Measurements from ENCODE around the gene SREBF2.

Gene SREBF2

DNA sequence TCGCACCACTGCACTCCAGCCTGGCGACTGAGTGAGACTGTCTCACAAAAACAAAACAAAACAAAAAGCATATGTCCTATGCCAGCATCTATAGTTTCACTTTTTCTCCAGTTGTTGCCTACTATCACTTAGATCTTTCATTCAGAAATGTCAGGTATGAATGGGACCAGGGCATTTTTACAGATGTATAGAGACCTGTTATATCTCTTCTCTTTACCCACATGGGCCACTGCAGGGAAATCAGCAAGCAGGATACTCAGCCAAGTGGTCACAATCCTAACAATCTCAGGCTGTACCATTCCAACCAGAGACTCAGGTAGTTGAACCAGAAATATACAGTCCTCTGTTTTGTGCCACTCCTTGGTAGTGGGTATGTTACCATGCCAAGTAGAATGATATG lies 16.0 kb upstream of the SREBF2 start:
- H3K27ac ChIP-seq, result no peak overlapping the region
- H3K36me3 ChIP-seq (ENCODE audit: insufficient read depth, low read length), result peaks cover 6% of the 10 kb centered on the region; the same call in 1 of the 2 replicates
- H3K9ac ChIP-seq (ENCODE audit: insufficient read length), result no peak overlapping the region
- H3K9me3 ChIP-seq (ENCODE audit: low read depth, low read length), result no peaks in the 10 kb centered on the region
- TF ChIP-seq EZH2 (IDR thresholded peaks at IDR 0.05) (no peak), FOXP2 (optimal IDR thresholded peaks at IDR 0.05; ENCODE audit: control extremely low read depth, extremely low read length, insufficient read depth) (no peak), POLR2AphosphoS5 (IDR thresholded peaks at IDR 0.05; ENCODE audit: borderline replicate concordance, low read depth, low read length) (no peak)
- DNase-seq (ENCODE audit: low read depth, low spot score), result no peak
- H3K4me3 ChIP-seq, result no peak overlapping the region

DNA sequence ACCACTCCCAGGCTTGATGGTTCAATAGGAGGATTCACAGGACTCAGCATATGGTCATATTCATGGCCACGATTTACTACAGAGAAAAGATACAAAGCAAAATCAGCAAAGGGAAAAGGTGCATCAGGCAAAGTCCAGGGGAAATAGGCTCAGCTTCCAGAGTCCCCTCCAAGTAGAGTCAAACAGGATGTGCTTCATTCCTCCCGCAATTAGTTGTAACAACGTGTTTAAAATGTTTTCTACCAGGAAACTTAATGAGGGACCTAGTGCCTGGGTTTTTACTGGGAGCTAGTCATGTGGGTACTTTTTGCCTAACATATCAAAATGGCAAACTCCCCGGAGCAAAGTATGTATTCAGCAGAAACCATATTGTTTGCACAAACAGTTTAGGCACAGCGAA lies 14.9 kb upstream of the SREBF2 start:
- no peak overlapping the region for H3K4me3 ChIP-seq
- DNase-seq (ENCODE audit: low read depth, low spot score), result no peak
- H3K9me3 ChIP-seq (ENCODE audit: low read depth, low read length), result no peaks in the 10 kb centered on the region
- H3K27ac ChIP-seq, result no peak overlapping the region
- H3K9ac ChIP-seq (ENCODE audit: insufficient read length), result no peak overlapping the region
- peaks cover 6% of the 10 kb centered on the region; the same call in 1 of the 2 replicates for H3K36me3 ChIP-seq (ENCODE audit: insufficient read depth, low read length)
- TF ChIP-seq POLR2AphosphoS5 (IDR thresholded peaks at IDR 0.05; ENCODE audit: borderline replicate concordance, low read depth, low read length) (no peak), EZH2 (IDR thresholded peaks at IDR 0.05) (no peak), FOXP2 (optimal IDR thresholded peaks at IDR 0.05; ENCODE audit: control extremely low read depth, extremely low read length, insufficient read depth) (no peak)

DNA sequence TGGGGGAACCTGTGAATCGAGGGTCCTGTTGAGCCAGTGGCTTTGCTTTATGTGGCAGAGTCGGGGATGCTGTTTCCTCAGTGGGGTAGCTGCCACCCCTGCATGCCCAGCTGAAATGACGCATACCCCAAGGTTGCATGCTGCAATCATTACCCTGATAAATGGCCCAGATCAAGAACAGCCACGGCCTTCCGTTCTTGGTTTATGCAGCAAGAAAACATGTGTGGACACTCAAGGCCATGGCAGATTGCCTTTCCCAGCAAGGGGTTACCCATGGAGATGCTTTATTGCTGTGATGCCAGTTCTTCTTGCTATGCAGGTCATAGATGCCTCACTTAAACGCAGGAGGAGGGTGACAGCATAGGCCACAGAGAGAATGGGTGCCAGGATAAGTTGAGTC lies 14.3 kb upstream of the SREBF2 start:
- Histone ChIP-seq H3K4me3 (no peak overlapping the region), H3K36me3 (ENCODE audit: insufficient read depth, low read length) (peaks cover under 1% of the 10 kb centered on the region; the same call in 1 of the 2 replicates), H3K9ac (ENCODE audit: insufficient read length) (no peak overlapping the region), H3K9me3 (ENCODE audit: low read depth, low read length) (no peaks in the 10 kb centered on the region), H3K27ac (no peak overlapping the region)
- DNase-seq (ENCODE audit: low read depth, low spot score), result no peak
- TF ChIP-seq POLR2AphosphoS5 (IDR thresholded peaks at IDR 0.05; ENCODE audit: borderline replicate concordance, low read depth, low read length) (no peak), EZH2 (IDR thresholded peaks at IDR 0.05) (no peak), FOXP2 (optimal IDR thresholded peaks at IDR 0.05; ENCODE audit: control extremely low read depth, extremely low read length, insufficient read depth) (no peak)

DNA sequence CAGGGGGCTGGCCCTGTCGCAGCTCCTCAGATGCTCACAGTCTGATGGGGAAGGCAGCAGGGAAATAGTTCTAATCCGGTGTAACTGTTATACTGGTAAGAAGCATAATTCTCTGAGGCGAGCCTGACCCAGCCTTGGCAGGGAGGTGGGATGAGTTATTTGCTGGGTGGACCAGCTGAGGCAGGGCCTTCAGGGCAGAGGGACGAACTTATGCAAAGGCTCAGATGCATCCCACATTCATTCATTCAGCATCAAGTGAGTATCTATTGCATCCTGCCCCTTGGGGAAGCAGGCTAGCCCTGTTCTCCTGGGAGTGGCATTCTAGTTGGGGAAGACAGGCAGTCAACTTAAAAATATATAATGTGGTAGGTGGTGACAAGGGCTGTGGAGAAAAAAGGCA lies 13.6 kb upstream of the SREBF2 start:
- Histone ChIP-seq H3K4me3 (no peak overlapping the region), H3K36me3 (ENCODE audit: insufficient read depth, low read length) (no peaks in the 10 kb centered on the region; the same call in 1 of the 2 replicates), H3K9ac (ENCODE audit: insufficient read length) (no peak overlapping the region), H3K9me3 (ENCODE audit: low read depth, low read length) (no peaks in the 10 kb centered on the region), H3K27ac (no peak overlapping the region)
- TF ChIP-seq FOXP2 (optimal IDR thresholded peaks at IDR 0.05; ENCODE audit: control extremely low read depth, extremely low read length, insufficient read depth) (no peak), EZH2 (IDR thresholded peaks at IDR 0.05) (no peak), POLR2AphosphoS5 (IDR thresholded peaks at IDR 0.05; ENCODE audit: borderline replicate concordance, low read depth, low read length) (no peak)
- DNase-seq (ENCODE audit: low read depth, low spot score), result no peak

DNA sequence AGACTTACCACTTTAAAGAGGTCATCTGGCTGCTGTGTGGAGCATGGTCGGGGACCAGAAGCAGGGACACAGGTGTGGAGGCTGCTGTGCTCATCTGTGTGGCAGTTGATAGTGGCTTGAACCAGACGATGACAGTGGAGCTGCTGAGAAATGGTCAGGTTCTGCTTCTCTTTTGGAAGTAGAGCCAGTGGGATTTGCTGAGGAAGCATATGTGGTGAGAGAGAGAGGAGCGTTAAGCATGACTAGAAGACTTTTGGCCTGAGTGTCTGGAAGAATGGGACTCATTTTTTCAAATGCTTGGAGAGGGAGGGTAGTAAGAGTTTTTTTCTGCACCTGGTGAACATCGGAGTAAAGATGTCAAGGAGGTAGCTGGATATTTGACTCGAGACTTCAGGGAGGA lies 12.5 kb upstream of the SREBF2 start:
- Histone ChIP-seq H3K9ac (ENCODE audit: insufficient read length) (no peak overlapping the region), H3K4me3 (no peak overlapping the region), H3K9me3 (ENCODE audit: low read depth, low read length) (no peaks in the 10 kb centered on the region), H3K27ac (no peak overlapping the region), H3K36me3 (ENCODE audit: insufficient read depth, low read length) (no peaks in the 10 kb centered on the region; the same call in 1 of the 2 replicates)
- TF ChIP-seq POLR2AphosphoS5 (IDR thresholded peaks at IDR 0.05; ENCODE audit: borderline replicate concordance, low read depth, low read length), result no peak
- TF ChIP-seq EZH2 (IDR thresholded peaks at IDR 0.05), result no peak
- TF ChIP-seq FOXP2 (optimal IDR thresholded peaks at IDR 0.05; ENCODE audit: control extremely low read depth, extremely low read length, insufficient read depth), result no peak
- DNase-seq (ENCODE audit: low read depth, low spot score), result no peak

DNA sequence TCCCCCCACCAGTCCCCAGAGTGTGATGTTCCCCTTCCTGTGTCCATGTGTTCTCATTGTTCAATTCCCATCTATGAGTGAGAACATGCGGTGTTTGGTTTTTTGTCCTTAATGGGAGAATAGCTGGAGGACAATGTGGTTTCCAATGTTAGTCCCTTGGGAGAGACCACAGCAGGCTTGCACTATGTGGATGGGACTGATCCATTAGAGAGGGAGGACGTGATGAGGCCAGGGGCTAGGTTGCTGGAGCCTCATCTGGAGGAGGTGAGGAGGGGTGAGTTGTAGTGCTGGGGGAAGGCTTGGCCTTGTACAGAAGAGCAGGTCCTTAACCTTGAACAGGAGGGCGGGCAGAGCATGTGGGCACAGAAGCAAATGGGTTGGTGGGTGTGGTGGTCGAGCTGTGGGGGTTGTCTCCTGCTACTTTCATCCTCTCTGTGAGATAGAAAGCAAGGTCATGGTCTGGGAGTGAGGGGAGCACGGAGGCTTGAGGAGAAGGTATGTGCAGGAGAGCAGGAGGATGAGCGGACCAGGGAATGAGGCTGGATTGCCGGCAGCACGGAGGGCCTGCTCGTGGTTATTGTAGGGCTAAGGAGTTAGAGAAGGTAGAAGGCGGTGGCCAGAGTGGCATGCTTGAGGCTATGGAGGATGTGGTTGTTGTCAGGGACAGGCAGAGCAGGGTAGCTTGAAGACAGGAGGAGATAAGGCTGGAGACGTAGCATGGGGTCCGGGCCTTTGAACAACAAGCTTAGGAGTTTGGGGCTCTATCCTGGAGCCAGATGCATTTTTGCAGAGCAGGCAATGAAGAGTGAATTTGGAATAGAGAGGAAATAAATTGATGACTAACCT lies 11.2 kb upstream of the SREBF2 start:
- peak overlapping the region; percentile 42; the same call in 1 of the 2 replicates for H3K27ac ChIP-seq
- H3K9ac ChIP-seq (ENCODE audit: insufficient read length), result no peak overlapping the region
- no peaks in the 10 kb centered on the region; the same call in 1 of the 2 replicates for H3K36me3 ChIP-seq (ENCODE audit: insufficient read depth, low read length)
- DNase-seq (ENCODE audit: low read depth, low spot score), result no peak
- TF ChIP-seq FOXP2 (optimal IDR thresholded peaks at IDR 0.05; ENCODE audit: control extremely low read depth, extremely low read length, insufficient read depth) (no peak), POLR2AphosphoS5 (IDR thresholded peaks at IDR 0.05; ENCODE audit: borderline replicate concordance, low read depth, low read length) (no peak), EZH2 (IDR thresholded peaks at IDR 0.05) (no peak)
- no peak overlapping the region for H3K4me3 ChIP-seq
- H3K9me3 ChIP-seq (ENCODE audit: low read depth, low read length), result no peaks in the 10 kb centered on the region

DNA sequence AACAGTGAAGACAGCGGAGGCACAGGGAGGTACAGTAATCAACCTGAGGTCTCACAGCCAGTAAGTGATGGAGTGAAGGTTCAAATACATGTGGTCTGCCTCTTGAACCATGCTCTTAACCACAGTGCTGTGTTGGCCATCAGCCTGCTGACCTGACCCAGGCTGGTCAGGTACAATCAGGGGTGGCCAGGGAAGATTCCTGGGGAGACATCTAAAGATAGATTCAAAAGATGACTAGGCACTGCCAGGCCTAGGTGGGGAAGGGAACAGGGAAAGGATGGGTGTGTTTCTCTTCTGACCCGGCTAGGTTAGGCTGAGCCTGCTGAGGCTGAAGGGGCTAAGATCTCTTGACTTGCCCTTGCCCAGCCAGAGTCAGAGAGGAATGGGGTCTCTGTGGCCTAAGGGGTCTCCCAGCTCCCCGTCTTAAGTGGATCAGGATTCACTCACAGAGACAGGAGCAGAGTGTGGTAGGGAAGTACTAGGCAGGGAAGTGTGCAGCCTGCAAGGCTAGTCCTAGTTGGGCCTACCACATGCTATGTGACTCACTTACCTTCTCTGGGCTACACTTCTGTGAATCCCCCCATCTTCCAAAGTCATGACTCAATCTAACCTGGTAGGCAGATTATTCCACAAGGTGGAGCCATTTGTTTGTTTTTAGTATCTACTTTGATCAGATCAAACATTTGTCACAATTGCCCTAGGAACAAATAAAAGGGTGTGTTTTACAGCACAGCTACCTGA lies 10.4 kb upstream of the SREBF2 start:
- no peak overlapping the region for H3K27ac ChIP-seq
- H3K9ac ChIP-seq (ENCODE audit: insufficient read length), result no peak overlapping the region
- no peaks in the 10 kb centered on the region for H3K9me3 ChIP-seq (ENCODE audit: low read depth, low read length)
- TF ChIP-seq POLR2AphosphoS5 (IDR thresholded peaks at IDR 0.05; ENCODE audit: borderline replicate concordance, low read depth, low read length) (no peak), EZH2 (IDR thresholded peaks at IDR 0.05) (no peak), FOXP2 (optimal IDR thresholded peaks at IDR 0.05; ENCODE audit: control extremely low read depth, extremely low read length, insufficient read depth) (no peak)
- H3K36me3 ChIP-seq (ENCODE audit: insufficient read depth, low read length), result no peaks in the 10 kb centered on the region; the same call in 1 of the 2 replicates
- no peak for DNase-seq (ENCODE audit: low read depth, low spot score)
- no peak overlapping the region for H3K4me3 ChIP-seq

DNA sequence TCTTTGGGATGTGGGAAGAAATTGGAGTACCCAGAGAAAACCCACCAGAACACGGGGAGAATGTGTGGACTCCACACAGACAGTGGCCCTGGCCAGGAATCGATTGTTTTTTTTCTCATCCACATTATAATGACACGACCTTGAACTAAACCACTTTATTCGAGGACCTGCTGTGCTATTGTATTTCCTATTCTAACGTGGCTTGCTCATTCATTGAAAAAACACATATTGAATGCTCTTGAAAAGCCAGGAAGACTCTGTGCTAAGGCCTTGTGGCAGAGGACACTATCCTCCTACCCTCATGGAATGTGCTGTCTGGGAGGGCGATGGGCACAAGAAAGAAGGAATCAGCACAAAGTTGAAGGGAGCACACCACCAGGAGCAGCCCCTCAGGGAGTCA lies 9.1 kb upstream of the SREBF2 start:
- no peak for DNase-seq (ENCODE audit: low read depth, low spot score)
- Histone ChIP-seq H3K9me3 (ENCODE audit: low read depth, low read length) (no peaks in the 10 kb centered on the region), H3K27ac (no peak overlapping the region), H3K4me3 (no peak overlapping the region), H3K9ac (ENCODE audit: insufficient read length) (no peak overlapping the region), H3K36me3 (ENCODE audit: insufficient read depth, low read length) (no peaks in the 10 kb centered on the region; the same call in 1 of the 2 replicates)
- TF ChIP-seq POLR2AphosphoS5 (IDR thresholded peaks at IDR 0.05; ENCODE audit: borderline replicate concordance, low read depth, low read length) (no peak), FOXP2 (optimal IDR thresholded peaks at IDR 0.05; ENCODE audit: control extremely low read depth, extremely low read length, insufficient read depth) (no peak), EZH2 (IDR thresholded peaks at IDR 0.05) (no peak)

Measured in SK-N-MC (cell line).